HG03469 (cell line): ENCODE measurements around the gene PSMC6.

ENCODE experiments used
- ATAC-seq: cut with Tn5 transposase; IDR thresholded peaks from one replicate; pipeline ENCODE4 v1.9.1; 2021; ENCODE audit warnings: mild to moderate bottlenecking, moderate library complexity, moderate number of reproducible peaks; ENCODE audit not compliant: unreplicated experiment

PSMC6 gene

DNA sequence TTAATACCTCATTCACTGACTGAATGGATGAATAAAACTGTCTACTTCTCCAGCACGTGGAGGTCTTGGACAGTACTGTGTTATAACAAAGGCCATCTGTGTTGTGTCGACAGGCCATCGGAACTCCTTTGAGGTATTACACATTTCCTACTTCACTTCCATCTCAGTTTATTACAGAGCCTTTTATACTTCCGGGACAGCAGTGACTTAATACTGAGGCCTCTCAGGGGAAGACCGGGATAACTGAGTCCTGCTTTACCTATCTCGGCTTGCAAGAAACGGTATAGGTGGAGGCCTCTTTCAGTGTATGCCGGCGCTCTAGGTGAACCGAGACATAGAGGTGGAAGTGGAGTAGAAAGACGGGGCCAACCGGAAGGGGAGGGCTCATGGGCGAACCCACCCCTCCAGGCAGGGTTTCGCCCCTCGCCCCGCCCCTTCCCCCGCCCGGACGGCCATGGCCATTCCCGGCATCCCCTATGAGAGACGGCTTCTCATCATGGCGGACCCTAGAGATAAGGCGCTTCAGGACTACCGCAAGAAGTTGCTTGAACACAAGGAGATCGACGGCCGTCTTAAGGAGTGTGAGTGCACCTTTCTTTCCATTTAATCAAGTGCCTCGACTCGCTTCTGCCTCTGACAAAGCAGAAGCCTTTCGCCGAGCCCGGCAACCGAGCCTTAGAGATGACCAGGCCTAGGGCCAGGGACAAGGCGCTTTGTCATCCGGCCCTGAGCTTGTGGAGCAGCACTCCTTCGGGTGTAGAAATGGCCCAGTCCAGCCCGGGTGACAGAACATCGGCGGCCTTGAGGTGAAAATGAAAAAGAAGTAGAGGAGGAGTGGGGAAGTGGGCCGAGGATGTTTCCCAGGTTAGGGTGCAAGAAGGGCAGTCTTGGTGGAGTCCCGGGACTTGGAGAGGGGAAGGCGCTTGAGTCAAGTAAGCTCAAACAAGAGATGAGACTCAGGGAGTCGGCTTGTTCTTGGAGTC is at the start of gene PSMC6:
Gene PSMC6, plus strand, starts transcription at position 477 of the 983 bp plus-strand sequence. Its CDS starts 20 bp downstream, at position 497.
- ATAC-seq, result peak; percentile 89

- no peak for ATAC-seq
Measured at GRCh38 chr14:52660325-52660724, 46.7 kb upstream of the PSMC6 start.

DNA sequence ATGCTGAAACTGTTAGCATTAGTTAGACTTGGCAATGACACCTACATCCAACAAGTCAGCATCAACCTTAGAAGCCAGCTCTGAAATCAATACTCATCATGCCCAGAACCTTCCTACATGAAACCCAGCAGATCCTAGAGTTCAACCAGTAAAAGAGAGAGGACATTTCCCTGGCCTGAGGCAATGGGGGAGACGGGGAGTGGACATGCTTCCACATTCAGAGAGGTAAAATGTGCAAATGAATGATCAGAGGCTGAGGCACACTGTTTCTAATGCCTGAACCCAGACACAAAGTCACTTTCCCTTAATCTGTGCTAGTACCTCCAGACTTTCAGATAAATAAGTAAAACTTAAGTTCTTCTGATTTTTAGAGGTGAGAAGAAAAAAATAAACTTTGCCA is 46.2 kb upstream of the PSMC6 start:
- no peak for ATAC-seq

DNA sequence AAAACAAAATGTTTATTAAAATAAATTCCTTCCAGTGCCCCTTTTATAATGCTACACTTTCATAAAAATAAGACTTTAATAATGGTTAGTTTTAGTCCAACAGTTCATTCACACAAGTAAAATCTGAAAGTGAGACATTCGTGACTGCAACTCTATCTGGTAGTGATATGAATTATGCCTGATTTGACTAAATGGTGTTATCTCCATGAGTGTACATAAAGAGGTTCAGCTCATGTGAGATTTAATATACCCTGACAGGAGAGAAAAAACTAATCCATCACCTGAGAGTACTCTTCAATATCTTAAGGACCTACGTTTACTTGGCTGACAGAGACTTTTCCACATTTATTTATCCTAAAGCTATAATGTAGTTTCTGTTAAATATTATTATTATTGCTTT is 45.7 kb upstream of the PSMC6 start:
- no peak for ATAC-seq

GRCh38 chr14:52663850-52664249 is 43.1 kb upstream of the PSMC6 start:
- no peak for ATAC-seq

GRCh38 chr14:52678591-52678990 is 28.4 kb upstream of the PSMC6 start:
- no peak for ATAC-seq

- ATAC-seq, result no peak
Measured at GRCh38 chr14:52683985-52684520, 22.9 kb upstream of the PSMC6 start.

DNA sequence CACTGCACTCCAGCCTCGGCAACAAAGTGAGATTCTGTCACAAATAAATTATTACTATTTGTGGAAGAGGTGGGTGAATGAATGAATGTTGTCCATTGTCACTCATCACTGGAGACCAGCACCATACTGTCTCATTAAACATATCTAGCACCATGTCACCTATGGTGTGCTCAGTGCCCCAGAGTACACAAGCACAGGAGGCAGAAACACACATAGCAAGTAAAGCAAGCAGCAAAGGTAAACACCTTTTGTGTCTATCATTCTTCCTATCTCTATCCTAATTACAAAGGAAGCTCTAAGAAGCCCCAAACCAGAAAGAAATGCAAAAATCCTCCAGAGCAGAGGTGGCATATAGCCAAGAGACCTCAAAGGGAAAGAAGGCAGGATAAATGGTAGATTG is 20.8 kb upstream of the PSMC6 start:
- no peak for ATAC-seq

DNA sequence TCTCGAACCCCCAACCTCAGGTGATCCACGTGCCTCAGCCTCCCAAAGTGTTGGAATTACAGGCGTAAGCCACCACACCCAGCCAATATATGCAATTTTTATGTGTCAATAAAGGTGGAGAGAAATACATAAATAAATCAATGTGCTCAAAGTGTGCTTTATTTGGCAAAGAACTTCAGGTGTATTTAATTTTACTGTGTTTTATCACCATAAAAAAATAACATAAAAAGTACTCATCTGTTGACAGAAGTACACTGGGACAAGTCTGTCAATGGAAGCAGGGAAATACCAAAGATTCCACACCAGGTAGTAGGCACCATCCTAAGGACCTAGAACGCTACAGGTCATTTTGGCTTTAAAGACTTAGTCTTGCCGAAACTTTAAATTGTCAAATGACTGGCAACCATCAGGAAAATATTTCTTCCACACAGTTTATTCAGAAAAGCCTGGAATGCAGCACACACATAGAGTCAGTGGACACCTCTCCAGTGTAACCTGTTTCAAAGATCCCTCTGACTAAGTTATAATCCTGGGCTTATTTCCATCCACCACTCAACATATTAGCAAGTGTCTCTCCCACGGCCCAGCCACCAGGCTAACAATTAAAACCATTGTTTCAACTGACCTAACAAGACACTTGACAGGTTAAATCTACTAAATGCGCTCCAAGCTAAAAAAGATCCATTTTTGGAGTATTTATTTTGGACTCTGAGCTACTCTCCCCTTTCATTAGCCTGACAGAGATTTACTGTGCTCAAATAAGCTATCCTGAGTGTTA is 15.8 kb upstream of the PSMC6 start:
- ATAC-seq, result no peak

DNA sequence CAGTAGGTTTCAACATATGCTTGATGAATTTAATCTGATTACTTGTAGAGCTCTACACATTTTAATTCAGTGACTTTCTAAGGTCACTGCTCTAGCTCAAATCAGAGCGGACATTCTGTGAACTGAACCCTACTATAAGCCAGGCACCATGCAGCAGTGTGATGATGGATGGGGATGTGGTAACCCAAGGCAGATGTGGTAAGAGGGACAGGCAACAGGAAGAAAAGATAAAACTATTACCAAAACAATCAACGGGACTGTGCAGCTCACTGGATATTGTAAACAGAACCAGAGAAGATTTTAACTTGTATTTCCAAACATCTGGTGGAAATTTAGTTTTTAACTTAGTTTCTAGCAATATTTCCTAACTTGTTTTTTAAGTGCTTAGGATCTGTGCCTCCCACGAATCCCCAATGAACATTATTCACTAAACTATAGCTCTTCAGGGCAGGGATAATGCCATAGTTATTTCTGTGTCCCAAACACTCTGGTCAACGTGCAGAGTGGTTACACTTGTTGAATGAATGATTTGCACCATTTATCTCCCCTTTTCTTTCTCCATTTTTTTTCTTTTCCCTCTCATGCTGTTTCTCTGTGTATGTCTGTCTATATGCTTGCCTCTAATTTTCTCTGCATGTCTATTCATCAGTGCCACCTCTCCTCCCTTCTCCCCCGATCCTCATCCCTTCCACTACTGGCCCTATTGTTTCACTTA is 14.6 kb upstream of the PSMC6 start:
- ATAC-seq, result no peak

- no peak for ATAC-seq
Measured at GRCh38 chr14:52693036-52693435, 14.0 kb upstream of the PSMC6 start.

- no peak for ATAC-seq
Measured at GRCh38 chr14:52693532-52693931, 13.5 kb upstream of the PSMC6 start.

DNA sequence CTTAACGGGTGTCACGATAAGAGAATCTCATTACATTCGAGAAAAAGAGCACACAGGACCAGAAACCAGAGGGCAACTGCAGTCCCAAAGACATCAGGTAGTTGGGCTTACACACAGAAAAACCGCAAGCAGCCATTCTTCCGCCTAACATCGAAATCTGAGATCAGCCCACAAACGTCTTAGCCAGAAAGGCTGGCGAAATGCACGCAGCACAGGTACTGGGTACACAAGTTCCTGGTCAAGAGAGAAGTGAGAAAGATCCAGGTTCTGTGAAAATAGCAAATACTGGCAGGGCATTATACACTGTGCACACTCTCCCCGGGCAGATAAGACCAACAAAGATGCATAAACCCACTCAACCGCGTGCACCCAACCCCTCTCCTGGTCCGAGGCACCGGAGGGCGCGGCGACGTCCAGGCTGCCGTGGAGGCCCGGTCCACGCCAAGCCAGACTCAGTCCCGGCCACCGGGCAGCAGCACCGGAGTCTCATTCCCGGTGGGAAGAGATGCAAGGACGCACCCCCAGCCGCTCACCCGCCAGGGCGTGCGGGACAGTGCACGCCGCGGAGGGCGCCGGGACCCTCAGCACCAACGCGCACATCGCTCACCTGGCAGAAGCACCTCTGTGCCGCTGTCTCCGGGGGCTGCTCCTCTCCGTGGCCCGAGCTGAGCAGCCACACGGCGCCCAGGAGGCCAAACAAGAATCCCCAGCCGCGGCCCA is 12.1 kb upstream of the PSMC6 start:
- ATAC-seq, result peak; percentile 40

- peak; percentile 42 for ATAC-seq
Measured at GRCh38 chr14:52695481-52696091, 11.4 kb upstream of the PSMC6 start, which contains the start of gene ERO1A. TSS of gene ERO1A (minus strand) at chr14:52695558. CDS start at chr14:52695481, 77 bp downstream.

DNA sequence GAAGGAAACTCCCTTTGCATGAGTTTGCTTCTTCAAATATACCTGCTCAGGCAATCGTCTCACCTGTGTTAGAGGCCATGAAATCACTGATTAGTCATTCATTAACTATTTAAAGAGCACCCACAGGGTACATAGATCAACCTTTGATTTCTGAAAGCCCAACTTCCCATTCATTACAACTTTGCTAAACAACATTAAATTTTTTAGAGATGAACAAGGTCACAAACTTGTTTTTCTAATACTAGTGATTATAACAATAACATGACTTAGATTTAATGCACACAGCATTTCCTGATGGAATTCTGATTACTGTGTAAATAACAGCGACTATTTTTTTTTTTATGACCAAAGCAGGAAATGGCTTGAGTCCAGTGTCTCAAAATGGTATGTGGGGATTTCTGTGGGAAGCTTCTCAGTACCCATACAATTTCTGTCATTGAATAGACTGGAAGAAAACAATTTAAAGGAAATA is 6.3 kb upstream of the PSMC6 start:
- ATAC-seq, result no peak

GRCh38 chr14:52701223-52701622 is 5.8 kb upstream of the PSMC6 start:
- no peak for ATAC-seq

- no peak for ATAC-seq
Measured at GRCh38 chr14:52703225-52703624, 3.8 kb upstream of the PSMC6 start.

GRCh38 chr14:52703664-52704063 is 3.3 kb upstream of the PSMC6 start:
- ATAC-seq, result no peak

DNA sequence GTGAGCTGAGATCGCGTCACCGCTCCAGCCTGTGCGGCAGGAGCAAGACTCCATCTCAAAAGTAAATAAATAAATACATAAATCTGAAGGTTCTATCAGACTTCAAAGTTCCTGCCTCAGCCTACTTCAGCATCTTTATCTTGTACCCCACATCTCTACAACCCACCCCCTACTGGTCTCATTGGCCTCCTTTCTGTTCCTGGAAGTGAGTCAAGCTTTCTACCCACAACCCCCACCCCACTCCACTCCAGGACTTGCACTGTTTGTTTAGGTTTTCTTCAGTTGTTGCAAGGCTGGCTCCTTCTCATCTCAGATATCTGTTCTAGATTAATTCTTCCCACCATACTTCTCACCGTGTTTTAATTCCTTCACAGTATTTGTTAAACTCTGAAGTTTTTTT is 714 bp upstream of the PSMC6 start:
- no peak for ATAC-seq

GRCh38 chr14:52711666-52712065 is 4.7 kb downstream of the PSMC6 start:
- ATAC-seq, result no peak
